ENCODE data around the gene GDNF.

DNA sequence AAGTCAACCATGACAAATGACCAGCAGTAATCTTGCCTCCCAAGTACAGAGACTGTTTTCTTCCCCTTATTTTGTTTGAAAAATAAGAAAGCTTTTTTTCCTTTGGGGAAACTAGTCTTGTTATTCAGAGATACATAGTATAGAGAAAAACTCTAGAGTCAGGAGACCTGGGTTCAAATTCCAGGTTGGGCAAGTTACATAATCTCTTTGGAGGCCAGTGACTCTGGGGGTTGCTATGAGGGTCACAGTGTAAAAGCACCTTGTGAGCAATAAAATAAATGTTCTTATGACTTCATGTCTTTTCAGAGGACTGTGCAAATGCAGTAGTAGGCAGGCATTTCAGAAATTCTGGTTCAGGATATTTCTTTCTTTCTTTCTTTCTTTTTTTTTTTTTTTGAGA is 71.5 kb downstream of the GDNF start:
- TF ChIP-seq, protein P1, sequence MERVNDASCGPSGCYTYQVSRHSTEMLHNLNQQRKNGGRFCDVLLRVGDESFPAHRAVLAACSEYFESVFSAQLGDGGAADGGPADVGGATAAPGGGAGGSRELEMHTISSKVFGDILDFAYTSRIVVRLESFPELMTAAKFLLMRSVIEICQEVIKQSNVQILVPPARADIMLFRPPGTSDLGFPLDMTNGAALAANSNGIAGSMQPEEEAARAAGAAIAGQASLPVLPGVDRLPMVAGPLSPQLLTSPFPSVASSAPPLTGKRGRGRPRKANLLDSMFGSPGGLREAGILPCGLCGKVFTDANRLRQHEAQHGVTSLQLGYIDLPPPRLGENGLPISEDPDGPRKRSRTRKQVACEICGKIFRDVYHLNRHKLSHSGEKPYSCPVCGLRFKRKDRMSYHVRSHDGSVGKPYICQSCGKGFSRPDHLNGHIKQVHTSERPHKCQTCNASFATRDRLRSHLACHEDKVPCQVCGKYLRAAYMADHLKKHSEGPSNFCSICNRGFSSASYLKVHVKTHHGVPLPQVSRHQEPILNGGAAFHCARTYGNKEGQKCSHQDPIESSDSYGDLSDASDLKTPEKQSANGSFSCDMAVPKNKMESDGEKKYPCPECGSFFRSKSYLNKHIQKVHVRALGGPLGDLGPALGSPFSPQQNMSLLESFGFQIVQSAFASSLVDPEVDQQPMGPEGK (CRISPR knock-in tag; IDR thresholded peaks at IDR 0.05; ENCODE audit: borderline replicate concordance): no peak
- TF ChIP-seq CSDC2 (CRISPR knock-in tag; IDR thresholded peaks at IDR 0.05) (no peak), ZNF70 (CRISPR knock-in tag; IDR thresholded peaks at IDR 0.05) (no peak)
